Fibroblast of skin of scalp (primary cell): ENCODE measurements around the gene GOLGA8O. TPM values are rescaled to one million over a fixed set of nuclear protein-coding genes. Genes with fewer than 3 reads are reported as not detected.
A peak's percentile ranks its signal among the peaks of the same experiment; 100 is the strongest.
"Not testable (repeated sequence)": the region's sequence is repeated elsewhere in the genome, so short reads cannot be mapped to it uniquely, and the experiment has no call there.

Source experiments
- DNase-seq: peaks from one replicate; pipeline ENCODE4 v3.0.0-alpha.2; 2013
- polyA plus RNA-seq, 2 experiments: library from polyadenylated mRNA; unstranded; fragments of 120-200 nt; gene quantifications; one replicate each; pipeline ENCODE4 v1.2.1, GENCODE V29; 2013; ENCODE audit not compliant: insufficient read length in 2 of 2

GOLGA8O gene
- not detected for polyA plus RNA-seq (2013, experiment 1 of 2; ENCODE audit: insufficient read length)
- not detected for polyA plus RNA-seq (2013, experiment 2 of 2; ENCODE audit: insufficient read length)

GRCh38 chr15:32455534-32455933 lies at the start of gene GOLGA8O:
Gene GOLGA8O, minus strand, starts transcription at chr15:32455634. Its CDS starts 98 bp downstream, at chr15:32455536.
- not testable (repeated sequence) for DNase-seq

DNA sequence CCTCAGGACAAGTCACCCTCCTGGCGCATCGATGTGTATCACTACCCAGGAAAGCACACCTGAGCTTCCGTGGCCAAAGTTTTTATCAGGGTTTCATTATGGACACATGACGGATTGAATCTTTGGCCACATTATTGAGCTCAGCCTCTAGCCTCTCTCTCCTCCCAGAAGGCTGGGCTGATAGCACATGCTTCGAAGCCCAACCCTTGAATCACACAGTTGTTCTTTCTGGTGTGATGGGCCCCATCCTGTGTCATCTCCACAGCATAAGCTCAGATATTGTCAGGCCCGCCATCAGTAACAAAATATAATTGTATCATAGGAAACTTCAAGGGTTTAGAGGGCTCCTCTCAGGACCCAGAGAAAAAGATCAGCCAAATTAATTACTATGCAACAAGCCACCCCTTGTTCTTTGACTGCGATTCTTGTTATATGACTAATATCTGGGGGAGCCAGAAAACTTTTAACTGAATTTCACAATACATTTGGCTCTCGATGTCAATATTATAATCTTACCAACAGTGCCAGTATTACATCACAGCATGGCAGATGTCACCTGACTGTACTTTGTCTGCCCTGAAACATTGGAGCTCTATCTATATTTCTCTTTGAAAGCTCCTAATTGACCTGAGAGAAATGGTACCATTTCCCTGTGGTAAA lies 48.8 kb upstream of the GOLGA8O start:
- not testable (repeated sequence) for DNase-seq

GRCh38 chr15:32502946-32503345 lies 47.5 kb upstream of the GOLGA8O start:
- DNase-seq, result peak; percentile 61

- not testable (repeated sequence) for DNase-seq
Measured at GRCh38 chr15:32492768-32493167, 37.3 kb upstream of the GOLGA8O start.

- not testable (repeated sequence) for DNase-seq
Measured at GRCh38 chr15:32486474-32486873, 31.0 kb upstream of the GOLGA8O start.

- not testable (repeated sequence) for DNase-seq
Measured at GRCh38 chr15:32483377-32483776, 27.9 kb upstream of the GOLGA8O start.

DNA sequence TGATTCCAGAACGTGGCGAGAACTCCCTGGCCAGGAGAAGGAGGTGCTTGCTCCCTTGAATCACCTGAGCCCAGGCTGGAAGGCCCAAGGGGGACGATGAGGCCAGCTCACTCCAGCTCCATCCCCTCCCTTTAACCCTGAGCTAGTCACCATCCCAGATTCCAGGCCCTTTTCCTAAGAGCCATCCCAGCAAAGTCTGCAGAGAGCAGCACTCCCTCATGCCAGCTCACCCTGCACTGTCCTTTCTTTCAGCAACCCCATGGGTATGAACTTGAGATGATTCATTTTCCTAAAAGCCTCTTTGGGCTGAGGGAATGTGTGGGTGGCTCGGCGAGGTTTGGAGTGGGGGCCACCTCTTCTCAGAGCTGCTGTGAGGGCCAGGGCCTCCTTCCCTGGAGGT lies 26.2 kb upstream of the GOLGA8O start:
- not testable (repeated sequence) for DNase-seq

DNA sequence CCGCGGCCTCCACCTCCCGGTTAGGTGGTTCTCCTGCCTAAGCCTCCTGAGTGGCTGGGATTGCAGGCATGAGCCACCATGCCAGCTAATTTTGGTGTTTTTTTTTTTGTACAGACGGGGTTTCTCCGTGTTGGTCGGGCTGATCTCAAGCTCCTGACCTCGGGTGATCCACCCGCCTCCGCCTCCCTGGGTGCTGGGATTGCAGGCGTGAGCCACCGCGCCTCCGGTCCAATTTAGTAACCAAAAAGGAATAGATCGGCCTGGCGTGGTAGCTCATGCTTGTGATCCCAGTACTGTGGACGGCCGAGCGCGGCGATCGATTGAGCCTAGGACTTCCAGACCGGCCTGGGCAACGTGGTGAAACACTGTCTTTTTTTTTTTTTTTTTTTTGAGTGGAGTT lies 12.6 kb upstream of the GOLGA8O start:
- not testable (repeated sequence) for DNase-seq

DNA sequence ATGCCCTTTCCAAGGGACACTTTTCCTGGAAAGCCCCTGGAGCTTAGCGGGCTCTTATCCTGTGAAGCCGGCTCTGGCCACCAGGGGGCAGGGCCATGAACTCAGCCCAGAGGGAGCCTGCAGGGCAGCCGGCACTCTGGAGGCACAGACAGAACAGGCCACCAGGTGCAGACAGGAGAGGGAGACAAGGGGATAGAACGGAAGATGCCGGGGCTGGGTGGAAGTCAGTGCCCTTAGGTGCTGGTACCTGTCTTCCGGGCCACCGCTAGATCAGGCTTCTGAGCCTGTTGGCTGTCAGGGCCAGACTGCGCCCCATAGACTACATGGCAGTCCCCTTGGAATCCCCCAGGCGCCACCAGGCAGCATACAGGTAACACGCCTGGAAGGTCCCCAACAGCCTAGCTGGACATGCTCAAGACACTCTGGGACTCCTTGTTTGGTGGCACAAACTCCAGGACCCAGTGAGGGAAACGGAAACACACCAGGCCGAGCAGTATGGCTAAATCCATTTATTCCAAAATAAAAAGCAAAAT lies 14.9 kb downstream of the GOLGA8O start:
- DNase-seq, result not testable (repeated sequence)

DNA sequence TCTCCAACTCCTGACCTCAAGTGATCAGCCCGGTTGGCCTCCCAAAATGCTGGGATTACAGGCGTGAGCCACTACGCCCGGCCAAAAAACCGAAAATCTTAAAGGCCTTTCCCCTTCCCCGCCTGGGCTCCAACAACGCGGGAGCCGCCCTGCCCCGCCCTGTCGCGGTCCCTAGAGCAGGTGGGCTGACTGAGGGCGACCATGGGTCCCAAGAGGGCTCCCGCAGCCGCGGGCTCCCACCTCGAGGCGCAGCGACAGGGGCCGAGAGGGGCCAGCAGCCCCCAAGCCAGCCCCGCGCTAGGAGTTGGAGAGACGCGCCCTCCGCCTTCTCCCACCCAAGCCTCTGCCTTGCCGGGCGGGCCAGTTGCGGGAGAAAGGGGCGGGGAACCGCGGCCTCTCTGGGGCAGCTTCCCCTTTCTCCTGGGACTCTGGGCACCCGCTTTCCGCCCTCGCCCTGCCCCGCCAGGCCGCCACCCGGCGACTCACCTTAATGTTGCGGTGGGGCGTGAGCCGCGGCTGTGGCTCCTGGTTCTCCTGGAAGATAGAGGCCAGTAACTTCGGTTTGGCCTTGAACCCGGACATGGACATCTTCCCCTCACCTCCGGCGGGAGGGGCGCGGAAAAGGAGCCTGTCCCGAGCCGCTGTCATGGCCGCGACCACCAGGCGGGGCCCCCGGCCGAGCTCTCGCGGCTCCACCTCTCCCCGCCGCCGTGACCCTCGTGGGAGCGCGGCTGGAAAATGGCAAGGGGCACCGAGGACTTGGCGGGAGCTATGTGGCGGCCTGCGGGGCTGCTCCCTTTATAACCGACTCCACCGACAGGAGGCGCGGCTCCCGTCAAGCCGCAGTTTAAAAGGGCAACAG lies 21.1 kb downstream of the GOLGA8O start:
- not testable (repeated sequence) for DNase-seq

DNA sequence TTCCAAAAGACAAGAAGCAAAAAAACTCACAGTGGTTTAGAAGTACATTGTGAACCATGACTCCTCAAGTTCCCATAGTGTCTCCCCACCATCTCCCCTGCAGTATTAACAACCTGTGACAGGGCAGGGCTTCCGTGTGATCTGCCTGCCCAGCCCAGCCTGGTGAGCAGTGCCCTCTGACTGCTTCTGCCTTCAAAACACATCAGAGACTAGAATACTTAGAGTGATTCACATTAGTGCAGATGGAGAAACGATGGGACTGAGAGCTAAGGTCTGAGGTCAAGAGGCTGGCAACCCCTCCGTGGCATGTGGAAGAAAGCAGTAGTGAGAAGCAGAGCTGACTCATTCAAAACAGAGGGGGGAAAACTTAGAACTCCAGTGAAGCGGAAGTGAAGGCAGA lies 27.8 kb downstream of the GOLGA8O start:
- DNase-seq, result not testable (repeated sequence)

DNA sequence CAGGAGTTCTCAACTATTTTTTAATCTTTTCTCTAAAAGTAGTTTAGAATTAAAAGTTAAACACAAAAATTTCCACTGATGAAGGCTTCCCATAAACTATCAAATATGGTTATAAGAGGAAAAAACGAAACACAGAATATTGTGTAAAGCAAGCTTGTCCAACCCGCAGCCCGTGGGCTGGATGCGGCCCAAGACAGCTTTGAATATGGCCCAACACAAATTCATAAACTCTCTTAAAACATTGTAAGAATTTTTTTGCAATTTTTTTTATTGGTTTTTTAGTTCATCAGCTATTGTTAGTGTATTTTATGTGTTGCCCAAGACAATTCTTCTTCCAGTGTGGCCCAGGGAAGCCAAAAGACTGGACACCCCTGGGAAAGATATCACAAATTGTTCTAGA lies 28.9 kb downstream of the GOLGA8O start:
- DNase-seq, result peak; percentile 0

GRCh38 chr15:32407903-32408302 lies 47.5 kb downstream of the GOLGA8O start:
- DNase-seq, result not testable (repeated sequence)

GRCh38 chr15:32403192-32403591 lies 52.2 kb downstream of the GOLGA8O start, which contains the start of gene GOLGA8K:
Gene GOLGA8K, minus strand, starts transcription at chr15:32403292. Its CDS starts 98 bp downstream, at chr15:32403194.
- DNase-seq, result not testable (repeated sequence)

DNA sequence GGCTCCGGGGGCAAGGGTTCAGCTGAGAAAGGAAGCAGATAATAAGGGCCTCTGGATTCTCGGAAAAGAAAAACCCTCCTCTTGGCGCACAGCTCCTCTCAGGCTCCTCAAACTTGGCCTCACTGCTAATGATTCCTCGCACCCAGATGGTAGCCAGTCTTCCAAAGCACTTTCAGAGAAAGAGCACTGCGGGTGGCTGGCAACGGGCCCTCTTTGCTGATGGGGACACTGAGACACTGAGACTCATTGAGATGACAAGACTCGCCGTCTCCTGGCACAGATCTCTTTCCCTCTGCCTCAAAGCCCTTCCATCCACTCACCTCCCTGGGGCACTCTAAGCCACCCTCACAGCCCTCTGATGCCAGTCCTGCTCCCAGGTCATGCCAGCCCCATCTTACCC lies 58.9 kb downstream of the GOLGA8O start:
- not testable (repeated sequence) for DNase-seq
